HG03196 (cell line): ENCODE data around the gene SRRM2.

Experiments used
- ATAC-seq: cut with Tn5 transposase; IDR thresholded peaks from one replicate; pipeline ENCODE4 v1.9.1; 2021; ENCODE audit not compliant: unreplicated experiment

The SRRM2 gene

DNA sequence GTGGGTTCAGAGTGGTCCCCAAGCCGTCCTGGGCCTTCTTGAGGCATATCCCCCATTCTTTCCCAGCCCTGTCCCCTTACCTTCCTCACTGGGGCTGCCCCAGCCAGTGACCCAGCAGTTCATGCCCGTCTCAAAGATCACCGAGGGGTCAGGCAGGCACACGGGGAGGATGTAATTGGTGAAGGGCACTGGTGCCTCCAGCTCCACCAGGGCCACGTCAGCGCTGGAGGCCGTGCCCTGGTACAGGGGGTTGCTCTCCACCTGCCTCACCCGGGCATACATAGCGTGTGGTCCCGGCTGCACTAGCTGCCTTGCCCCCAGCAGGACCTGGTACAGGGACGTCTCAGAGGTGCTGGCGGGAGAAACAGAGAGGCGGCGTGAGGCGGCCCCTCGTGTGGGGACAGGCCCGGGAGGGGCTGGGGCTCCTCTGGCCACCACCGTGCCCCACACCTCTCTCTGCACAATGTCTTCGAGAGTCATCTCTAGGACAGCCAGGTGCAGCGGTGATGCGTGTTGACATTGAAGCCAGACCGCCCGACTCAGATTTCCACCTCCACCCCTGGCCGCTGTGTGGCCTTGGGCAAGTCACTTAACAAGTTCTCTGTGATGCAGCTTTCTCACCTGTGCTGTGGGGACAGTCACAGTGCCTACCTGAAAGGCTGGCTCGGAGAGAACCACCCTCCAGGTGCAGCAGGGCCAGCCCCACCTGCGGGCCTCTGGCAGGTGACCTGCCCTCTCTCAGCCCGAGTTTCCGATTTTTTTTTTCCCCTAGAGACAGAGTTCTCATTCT is 38.3 kb upstream of the SRRM2 start:
- ATAC-seq: no peak

DNA sequence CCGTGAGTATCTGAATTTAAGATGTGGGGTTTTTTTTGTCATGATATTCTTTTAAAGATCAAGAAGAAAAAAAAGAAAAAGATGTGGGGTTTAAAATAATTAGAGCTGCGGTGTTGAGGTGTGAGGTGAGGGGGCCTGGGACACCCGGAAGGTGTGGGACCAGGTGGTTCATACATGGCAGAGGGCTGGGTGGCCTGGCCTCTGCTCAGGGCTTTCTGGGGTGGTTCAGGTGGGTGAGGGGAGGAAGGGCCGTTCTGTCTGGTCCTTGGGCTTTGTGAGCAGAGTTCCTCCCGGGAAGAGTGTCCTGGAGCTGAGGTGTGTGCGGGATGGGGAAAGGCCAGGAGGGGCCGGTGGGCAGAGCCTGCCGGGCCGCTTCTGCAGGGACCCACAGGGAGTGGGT is 37.4 kb upstream of the SRRM2 start:
- no peak for ATAC-seq

DNA sequence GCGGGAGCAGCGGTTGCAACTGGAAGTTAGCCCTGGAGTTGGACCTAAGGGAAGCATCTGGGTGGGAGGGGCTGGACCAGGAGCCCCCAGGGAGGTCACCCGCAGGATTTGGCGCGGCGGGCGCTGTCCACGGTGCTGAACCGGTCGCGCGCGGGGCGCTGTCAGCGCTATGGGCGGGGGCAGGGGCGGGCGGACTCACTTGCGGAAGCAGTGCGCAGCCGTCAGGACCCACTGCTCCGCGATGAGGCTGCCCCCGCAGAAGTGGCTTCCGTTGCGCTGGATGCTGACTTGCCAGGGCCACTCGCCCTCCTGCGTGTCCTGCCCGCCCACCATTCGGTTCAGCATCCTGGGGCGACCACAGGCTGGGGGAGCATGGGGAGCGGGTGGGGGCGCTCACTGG is 36.9 kb upstream of the SRRM2 start:
- no peak for ATAC-seq

DNA sequence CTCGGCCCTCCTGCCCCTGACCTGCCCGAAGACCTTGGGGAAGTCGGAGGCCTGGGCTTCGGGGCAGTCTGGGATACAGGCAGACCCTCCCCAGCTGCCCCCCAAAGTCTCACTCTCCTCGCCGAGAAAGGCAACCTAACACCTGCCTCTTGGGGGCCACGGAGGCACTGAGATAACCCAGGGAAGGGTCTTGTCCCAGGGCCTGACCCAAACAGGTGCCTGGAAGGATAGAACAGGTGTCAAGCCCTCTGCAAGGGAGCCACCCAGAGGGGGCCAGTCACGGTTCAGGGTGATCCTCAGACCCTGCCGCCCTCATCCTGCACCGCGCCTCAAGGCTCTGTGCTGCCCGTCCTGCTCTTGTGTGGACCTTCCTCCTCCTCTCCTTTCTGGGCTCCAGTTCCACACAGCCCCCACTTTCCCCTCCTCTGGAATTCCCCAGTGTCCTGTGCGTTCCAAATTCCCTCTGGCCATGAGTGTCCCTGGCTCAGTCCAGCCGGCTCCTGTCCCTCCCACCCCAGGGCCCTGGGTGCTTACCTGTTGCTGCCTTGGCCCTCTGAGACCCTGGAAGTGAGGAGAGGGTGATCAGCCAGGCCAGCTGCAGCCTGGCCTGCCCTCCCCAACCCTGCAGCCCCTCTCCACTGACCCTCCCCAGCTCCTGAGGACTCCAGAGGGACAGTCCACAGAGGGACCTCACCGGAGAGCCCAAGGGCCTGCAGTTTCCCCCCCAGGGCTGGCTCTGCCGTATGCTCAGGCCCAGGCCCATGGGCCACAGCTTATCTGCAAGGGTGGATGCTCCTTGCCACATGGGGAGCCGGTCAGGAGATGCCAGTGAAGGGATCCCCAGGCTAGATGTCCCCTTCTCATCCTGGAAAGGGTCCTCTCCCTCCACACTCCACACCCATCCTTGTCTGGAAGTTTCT is 36.2 kb upstream of the SRRM2 start:
- ATAC-seq: no peak

DNA sequence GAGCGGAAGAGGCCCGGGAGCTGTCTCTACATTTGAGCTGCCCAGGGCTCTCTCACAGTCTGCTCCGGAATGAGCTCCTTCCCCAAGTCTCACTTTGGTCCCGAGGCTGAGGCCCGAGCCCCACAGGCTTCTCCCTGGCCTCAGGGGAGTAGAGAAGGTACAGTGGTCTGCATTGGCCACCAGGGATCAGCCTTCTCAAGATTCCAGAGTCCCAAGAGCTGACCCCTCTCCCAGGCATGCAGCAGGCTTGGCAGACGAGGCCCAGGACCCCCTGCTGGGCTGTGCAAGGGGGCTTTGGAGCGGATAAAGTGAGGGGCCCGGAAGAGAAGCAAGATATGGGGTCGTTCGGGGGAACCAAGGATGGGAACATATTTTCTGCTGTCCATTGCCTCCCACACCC is 35.5 kb upstream of the SRRM2 start:
- no peak for ATAC-seq

DNA sequence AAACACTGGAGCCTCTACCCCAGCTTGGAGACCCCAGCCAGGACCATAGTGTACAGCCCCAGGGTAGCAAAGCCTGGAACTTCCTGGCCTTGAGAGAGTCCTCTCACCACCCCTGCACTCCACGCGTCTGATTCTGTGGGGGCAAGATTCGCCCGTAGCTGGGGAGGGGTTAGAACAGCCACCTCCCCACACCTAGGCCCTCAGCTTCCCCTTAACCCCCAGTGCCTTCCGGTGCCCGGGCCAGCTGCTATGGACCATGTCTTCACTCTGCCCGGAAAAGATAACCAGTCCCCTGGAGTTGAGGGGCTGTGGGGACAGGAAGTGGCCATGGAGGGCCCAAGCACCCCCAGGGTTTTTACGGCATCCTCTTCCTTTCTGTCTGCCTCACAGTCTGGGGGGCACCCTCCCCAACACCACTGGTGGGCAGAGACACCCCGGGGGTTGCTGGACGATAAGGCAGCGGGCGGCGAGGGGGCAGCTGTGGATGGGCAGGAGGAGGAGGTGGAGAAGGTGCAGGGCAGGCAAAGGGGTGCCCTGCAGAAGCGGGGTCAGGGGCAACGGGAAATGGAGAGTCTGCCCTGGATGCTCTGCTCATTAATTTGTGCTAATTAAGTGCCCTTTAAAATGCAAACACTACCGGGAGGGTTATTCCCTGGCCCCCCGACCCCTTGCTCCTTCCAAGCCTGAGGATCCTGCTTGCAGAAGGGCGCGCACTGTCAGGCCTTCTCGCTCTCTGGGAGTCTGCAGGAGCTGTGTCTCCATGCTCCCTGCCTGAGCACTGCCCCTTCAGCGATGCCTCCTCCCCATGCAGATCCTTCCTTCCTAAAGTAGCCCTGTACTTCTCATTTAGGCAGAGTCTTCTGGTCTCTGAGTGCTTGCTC is 34.8 kb upstream of the SRRM2 start:
- no peak for ATAC-seq

DNA sequence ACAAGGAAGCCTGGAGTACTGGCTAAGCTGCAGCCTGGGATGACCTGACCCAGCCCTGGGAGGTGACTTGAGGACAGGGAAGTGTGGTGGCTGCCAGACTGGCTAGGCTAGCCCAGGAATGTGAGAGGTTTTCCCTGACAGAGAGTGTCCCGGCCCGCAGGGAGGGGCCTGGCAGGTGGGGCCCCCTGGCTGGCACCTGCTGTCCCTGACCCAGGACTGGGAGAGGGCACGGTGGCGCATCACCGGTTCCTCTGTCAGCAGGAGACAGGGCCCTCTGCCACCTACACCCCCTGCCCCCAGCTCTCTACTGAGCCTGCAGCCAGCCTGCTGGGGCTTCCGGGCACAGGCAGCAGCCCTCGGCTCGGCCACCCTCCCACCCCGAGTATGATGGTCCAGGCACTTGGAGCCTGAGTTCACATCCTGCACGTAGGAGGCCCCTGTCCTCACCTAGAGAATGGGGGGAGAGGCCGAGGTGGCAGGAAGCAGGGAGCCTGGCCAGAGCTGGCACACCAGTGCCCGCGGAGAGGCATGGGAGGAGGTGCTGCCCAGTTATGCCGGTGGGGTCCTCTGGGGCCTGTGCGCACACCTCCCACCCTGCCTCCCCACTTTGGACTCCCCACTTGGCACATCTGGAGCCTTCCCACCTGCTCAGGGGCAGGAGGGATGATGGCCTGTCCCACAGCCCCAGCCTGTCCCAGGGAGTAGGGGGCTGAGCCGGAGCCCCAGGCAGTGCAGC is 32.9 kb upstream of the SRRM2 start:
- ATAC-seq: no peak

DNA sequence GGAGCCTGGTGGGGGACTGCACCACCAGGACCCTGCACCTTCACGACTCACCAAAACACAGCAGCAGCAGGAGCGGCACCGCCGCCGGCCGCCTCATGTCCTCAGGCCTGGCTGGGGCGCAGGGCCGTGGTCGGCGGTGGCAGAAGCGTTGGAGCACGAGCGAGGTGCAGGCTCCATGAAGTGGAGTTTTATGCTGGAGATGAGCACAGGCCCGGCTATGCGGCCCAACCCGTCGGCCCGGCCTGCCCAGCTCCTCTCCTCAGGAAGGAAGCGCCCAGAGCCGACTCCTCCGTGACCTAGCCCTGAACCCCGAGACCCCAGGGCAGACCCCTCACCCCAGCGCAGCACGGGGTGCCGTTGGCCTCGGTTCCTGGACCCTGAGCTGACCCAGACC is 32.4 kb upstream of the SRRM2 start, which contains the start of gene PRSS27:
TSS of gene PRSS27 (minus strand) at position 161 of the 394 bp plus-strand sequence. CDS start at position 97, 64 bp downstream.
- ATAC-seq: no peak

DNA sequence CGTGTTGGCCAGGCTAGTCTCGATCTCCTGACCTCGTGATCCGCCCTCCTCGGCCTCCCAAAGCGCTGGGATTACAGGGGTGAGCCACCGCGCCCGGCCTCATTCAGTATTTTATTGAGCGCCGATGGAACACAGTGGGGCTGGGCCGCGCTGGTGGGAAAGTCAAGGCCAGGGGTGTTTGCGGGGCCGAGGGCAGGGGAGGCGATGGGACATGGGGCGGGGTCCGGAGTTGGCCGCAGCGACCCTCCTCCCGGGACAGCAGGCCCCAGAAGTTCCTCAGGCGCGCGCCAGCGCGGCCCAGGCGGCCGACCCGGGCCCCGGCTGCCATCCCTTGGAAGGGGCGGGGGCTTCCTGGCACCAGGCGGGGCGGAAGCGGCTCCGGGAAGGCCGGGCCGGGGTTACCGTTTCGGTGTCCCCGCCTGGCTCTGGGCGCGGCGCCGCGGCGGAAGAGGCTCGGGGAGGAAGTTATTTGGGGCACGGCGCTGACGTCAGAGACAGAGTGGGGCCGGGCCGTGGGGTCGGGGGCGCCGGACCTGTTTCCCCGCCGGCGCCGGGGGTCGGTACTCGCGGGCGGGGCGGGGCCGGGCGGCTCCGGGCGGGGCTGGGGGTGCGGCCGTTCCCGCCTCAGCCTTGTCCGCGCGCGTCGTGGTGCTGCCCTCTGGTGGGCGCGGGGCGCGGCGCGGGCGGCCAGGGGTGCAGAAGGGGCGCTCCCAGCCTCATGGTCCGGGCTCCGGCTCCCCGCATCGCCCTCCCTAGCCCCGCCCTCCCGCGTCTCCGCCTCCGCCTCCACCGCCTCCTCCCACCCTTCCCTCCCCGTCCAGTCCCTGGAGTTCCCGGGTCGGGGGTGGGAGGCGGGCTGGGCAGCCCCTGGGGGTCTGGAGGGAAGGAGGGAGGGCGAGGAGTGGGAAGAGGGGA is 31.5 kb upstream of the SRRM2 start:
- peak; percentile 64 for ATAC-seq

DNA sequence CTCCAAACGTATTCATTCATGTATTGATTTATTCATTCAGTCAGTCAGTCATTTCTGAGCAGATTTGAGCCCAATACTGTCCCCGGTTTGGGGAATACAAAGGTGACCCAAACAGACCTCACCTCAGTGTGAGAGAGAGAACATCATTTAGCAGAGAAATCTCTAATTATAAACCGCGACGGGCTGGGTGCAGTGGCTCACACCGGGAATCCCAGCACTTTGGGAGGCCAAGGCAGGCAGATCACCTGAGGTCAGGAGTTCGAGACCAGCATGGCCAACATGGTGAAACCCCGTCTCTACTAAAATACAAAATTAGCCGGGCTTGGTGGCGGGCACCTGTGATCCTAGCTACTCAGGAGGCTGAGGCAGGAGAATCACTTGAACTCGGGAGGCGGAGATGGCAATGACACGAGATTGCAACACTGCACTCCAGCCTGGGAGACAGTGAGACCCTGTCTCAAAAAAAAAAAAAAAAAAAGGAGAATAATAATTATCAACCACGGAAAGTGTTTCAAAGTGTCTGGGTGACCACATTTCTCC is 30.7 kb upstream of the SRRM2 start:
- peak; percentile 13 for ATAC-seq

DNA sequence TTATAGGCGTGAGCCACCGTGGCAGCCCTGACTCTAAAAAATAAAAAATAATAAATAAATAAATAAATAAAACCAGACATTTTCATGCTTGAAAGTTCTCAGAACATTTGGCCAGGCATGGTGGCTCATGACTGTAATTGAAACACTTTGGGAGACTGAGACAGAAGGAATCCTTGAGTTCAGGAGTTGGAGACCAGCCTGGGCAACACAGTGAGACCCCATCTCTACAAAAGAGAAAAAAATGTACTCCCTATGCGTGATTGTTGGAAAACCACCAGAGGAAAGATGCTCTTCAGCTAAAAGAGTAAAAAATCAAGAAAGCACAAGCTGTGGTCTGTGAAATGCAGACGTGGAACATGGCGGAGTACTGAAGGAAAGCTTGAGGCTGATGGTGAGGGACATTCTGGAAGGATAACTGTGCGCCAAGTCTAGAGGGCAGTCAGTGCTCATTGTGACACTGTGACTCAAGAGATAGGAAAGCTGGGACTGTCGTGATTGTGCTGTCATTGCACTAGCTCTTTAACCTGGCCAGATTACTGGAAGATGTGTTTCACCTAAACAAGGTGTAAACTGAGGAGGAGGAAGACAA is 28.3 kb upstream of the SRRM2 start:
- no peak for ATAC-seq

DNA sequence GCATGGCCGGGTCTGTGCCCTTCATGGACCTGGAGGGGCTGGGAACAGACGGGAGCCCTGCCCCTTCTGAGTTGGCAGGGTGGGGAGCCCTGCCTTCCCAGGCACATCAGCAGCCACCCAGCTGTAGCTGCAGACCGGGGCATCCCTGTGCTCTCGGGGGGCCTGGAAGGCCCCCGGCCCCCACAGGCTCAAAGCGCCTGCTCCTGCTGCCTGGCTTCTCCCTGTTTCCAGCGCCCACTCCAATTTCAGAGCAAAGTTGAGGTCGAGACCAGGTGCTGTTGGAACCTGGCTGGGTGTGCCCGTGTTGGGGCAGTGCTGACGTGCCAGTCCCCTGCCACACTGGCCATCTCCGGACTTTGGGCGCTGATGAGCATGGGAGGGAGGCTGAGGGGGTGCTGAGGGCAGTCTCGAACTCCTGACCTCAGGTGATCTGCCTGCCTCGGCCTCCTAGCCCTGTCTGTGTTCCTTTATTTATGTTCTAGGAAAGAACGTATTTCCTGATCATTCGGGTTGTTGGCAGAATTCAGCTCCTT is 27.6 kb upstream of the SRRM2 start:
- no peak for ATAC-seq

DNA sequence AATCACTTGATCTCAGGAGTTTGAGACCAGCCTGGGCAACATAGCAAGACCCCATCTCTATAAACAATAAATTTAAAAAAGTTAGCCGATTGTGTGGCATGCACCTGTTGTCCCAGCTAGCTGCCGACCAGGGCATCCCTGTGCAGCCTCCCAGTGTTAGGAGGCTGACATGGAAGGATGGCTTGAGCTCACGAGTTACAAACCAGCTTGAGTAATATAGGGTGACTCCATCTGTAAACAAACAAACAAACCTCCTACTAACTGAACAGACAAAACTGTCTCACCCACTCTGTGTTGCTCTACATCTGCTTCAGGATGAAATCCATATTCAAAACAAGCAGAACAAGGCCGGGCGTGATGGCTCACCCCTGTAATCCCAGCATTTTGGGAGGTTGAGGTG is 25.5 kb upstream of the SRRM2 start:
- no peak for ATAC-seq

DNA sequence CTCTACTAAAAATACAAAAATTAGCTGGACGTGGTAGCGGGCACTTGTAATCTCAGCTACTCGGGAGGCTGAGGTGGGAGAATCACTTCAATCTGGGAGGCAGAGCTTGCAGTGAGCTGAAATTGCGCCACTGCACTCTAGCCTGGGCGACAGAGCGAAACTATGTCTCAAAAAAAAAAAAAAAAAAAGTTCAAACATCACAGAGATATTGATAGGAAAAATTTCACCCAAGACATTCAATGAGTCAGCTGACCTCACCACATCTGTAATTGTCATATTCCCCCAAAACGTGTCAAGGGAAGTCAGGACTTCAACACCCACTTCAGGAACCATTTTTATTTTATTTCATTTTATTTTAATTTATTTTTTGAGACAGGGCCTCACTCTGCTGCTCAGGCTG is 24.4 kb upstream of the SRRM2 start:
- ATAC-seq: no peak

DNA sequence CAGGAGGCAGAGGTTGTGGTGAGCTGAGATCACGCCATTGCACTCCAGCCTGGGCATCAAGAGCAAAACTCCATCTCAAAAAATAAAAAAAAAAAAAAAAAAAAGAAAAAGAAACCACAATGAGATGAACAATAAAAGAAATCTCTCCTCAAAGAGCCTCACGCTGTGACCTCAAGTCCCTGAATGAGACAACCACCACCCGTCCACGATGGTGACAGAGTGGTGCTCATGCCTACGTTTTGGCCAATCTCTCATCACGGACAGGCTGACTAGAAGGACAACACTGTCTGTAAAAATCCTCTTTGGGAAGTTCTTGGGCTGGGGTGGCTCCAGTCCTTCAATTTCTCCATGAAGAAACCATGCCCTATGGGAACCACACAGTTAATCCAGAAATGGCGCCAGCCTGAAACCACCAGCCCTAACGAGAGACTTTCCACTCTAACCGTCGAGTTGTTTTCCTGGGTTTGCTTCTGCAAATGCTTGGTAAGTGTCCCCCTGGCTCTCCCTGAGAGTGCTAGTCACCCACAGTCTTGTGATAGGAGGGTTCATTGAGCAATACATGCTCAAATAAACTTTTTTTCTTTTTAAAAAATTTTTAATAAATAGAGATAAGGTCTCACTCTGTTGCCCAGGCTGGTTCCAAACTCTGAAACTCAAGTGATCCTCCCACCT is 17.5 kb upstream of the SRRM2 start:
- ATAC-seq: no peak

DNA sequence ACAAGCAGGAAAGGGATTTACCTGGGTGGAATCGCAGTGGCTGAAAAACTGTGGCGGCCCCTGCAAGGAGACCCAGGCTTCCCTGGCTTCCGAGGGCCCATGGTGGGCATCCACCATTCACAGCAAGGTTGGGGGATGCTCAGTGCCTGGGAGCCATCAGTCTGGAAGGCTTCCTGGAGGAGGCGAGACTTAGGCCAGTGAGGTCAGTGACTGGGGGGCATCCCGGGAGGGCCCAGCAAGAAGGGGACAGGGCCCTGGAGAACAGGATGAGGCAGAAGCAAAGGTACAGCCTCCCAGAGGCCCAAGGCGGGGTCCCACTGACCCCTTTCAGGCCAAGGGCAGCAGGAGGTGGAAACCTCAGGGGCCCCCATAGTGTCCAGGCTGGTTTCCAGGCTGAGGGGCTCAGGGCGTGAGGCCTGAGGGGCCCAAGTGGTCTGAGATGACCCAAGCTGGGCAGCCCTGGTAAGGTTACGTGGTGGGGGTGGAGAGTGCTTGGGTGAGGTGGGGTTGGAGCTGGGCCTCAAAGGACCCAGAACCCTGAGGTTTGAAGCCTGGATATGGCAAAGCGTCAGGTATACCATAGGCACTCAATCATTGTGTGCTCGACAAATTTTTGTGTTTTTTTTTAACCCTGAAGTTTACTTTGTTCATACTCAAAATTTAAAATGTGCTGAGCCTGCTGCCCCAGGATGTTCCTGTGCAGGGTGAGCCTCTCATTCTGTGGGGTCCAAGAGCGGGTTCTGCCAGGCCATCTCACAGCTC is 15.8 kb upstream of the SRRM2 start:
- no peak for ATAC-seq

DNA sequence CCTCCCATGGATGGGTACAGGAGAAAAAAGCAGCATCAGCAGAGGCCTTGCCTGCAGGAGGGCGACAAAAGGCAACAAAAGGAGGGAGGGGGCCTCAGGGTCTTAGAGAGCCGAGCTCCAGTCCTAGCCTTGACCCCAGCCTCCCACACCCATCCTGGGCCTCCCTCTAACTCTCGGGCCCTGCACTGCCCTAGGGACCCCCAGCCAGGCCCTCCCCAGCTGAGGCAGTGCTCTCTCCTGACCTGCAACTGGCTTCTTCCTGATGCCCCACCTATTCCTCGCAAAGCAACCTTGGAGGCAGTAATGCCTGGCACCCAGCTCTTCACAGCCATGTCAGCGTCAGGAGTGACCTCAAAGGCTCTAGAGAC is 15.2 kb upstream of the SRRM2 start:
- ATAC-seq: no peak
